A549 (cell line): ENCODE data around the gene CHRNB2. TPM values are rescaled to one million over a fixed set of nuclear protein-coding genes. Genes with fewer than 3 reads are reported as not detected.
A peak's percentile ranks its signal among the peaks of the same experiment; 100 is the strongest.

Source experiments
- ATAC-seq, 2 experiments: fragments of 200-7000 bp in 1 of 2; fragments of >200 bp in 1 of 2; cut with Nextera tagmentation in 1 of 2; cut with Tn5 transposase in 1 of 2; 3 replicates each; pipeline versions ENCODE4 v1.8.0 to v1.9.1; 2018 to 2020; ENCODE audit warnings: mild to moderate bottlenecking in 1 of 2, moderate library complexity in 1 of 2
- CTCF ChIA-PET: fragments of 300-600 bp; sonication (Branson Sonifier 250); formaldehyde crosslinking; extraction: SDS; loops from one replicate; lab custom pipeline; 2021; ENCODE audit warnings: antibody characterized with exemption, inconsistent platforms; lab: Yijun Ruan, JAX
- POLR2A ChIA-PET: fragments of 350-600 bp; formaldehyde crosslinking; extraction: SDS; loops from one replicate; lab custom pipeline; 2021; ENCODE audit warnings: antibody characterized with exemption, inconsistent platforms; lab: Yijun Ruan, JAX
- DNase-seq, 2 experiments: peaks; one replicate each; pipeline versions ENCODE4 v3.0.0 to v3.0.0-alpha.2; 2011 to 2016; ENCODE audit warnings: low read depth in 1 of 2, low spot score in 1 of 2
- FAIRE-seq: peaks from 2 replicates; lab custom pipeline; 2011; peaks lifted over from hg19 to GRCh38; lab: Jason Lieb, UNC
- H3K27ac ChIP-seq, 2 experiments: fragments of >200 bp; sonication (Bioruptor Twin); formaldehyde crosslinking; 3 replicates each; pipeline ENCODE4 v1.5.1; 2016 to 2017
- H3K4me1 ChIP-seq: fragments of >200 bp; sonication (Bioruptor Twin); formaldehyde crosslinking; 3 replicates; pipeline ENCODE4 v1.6.1; 2016
- H3K4me2 ChIP-seq: fragments of >200 bp; sonication (Bioruptor Twin); formaldehyde crosslinking; 3 replicates; pipeline ENCODE4 v1.6.1; 2016
- H3K4me3 ChIP-seq: fragments of >200 bp; sonication (Bioruptor Twin); formaldehyde crosslinking; 3 replicates; pipeline ENCODE4 v1.5.1; 2016
- H3K9me3 ChIP-seq: fragments of >200 bp; sonication (Bioruptor Twin); formaldehyde crosslinking; 3 replicates; pipeline ENCODE4 v1.6.1; 2016
- CTCF ChIP-seq: fragments of >200 bp; sonication (Bioruptor Twin); formaldehyde crosslinking; IDR thresholded peaks from 3 replicates; pipeline ENCODE4 v1.5.1; 2016
- E2F6 ChIP-seq: IDR thresholded peaks from 2 replicates; pipeline ENCODE4 v1.6.1; 2012; ENCODE audit warnings: low read depth, borderline replicate concordance
- EHMT2 ChIP-seq: fragments of 200-600 bp; sonication (generic); IDR thresholded peaks from 2 replicates; pipeline ENCODE4 v1.6.1; 2016; ENCODE audit warnings: antibody characterized with exemption, low read depth, mild to moderate bottlenecking, moderate library complexity
- ELK1 ChIP-seq: fragments of 150-350 bp; IDR thresholded peaks from 2 replicates; pipeline ENCODE4 v1.6.1; 2014; ENCODE audit warnings: low read depth, mild to moderate bottlenecking, low read length
- FOSB ChIP-seq: fragments of 250-450 bp; sonication (Bioruptor Pico); IDR thresholded peaks from 2 replicates; pipeline ENCODE4 v1.5.0; 2020; ENCODE audit warnings: mild to moderate bottlenecking, moderate library complexity
- FOSL2 ChIP-seq, 2 experiments: fragments of 450-650 bp in 1 of 2; fragments of >200 bp in 1 of 2; sonication (Bioruptor Twin) in 1 of 2; formaldehyde crosslinking; IDR thresholded peaks; 2 replicates each; pipeline versions ENCODE4 v1.5.0 to v1.6.1; 2016 to 2020; ENCODE audit warnings: mild to moderate bottlenecking in 1 of 2, moderate library complexity in 1 of 2
- GATA3 ChIP-seq: IDR thresholded peaks from 2 replicates; pipeline ENCODE4 v1.6.1; 2012; ENCODE audit warnings: borderline replicate concordance
- HOXB5 ChIP-seq: fragments of 250-450 bp; sonication (Bioruptor Pico); IDR thresholded peaks from 2 replicates; pipeline ENCODE4 v1.5.0; 2020; ENCODE audit warnings: mild to moderate bottlenecking, moderate library complexity
- JUN ChIP-seq, 2 experiments: fragments of >200 bp; sonication (Bioruptor Twin); formaldehyde crosslinking; IDR thresholded peaks; 2 replicates in 1 of 2; 3 replicates in 1 of 2; pipeline ENCODE4 v1.6.1; 2016 to 2017
- KDM1A ChIP-seq: fragments of 200-600 bp; sonication (generic); IDR thresholded peaks from 2 replicates; pipeline ENCODE4 v1.6.1; 2016; ENCODE audit warnings: low read depth, mild to moderate bottlenecking
- KDM5A ChIP-seq: fragments of 200-600 bp; sonication (generic); IDR thresholded peaks from 2 replicates; pipeline ENCODE4 v1.6.1; 2016; ENCODE audit warnings: antibody characterized with exemption, mild to moderate bottlenecking
- MYC ChIP-seq: IDR thresholded peaks from 2 replicates; pipeline ENCODE4 v1.6.1; 2012; ENCODE audit warnings: mild to moderate bottlenecking, inconsistent platforms, low read length, improper control_type of control experiment, borderline replicate concordance
- NPAS2 ChIP-seq: fragments of 250-450 bp; sonication (Bioruptor Pico); IDR thresholded peaks from 2 replicates; pipeline ENCODE4 v1.8.0; 2022; ENCODE audit warnings: mild to moderate bottlenecking, moderate library complexity, borderline replicate concordance
- PBX3 ChIP-seq: IDR thresholded peaks from 2 replicates; pipeline ENCODE4 v1.6.1; 2012
- RFX5 ChIP-seq: fragments of 450-650 bp; IDR thresholded peaks from 2 replicates; pipeline ENCODE4 v1.7.1; 2014; ENCODE audit warnings: antibody characterized with exemption, mild to moderate bottlenecking, moderate library complexity
- TFCP2L1 ChIP-seq: fragments of 250-450 bp; sonication (Bioruptor Pico); IDR thresholded peaks from 2 replicates; pipeline ENCODE4 v1.5.0; 2021; ENCODE audit warnings: mild to moderate bottlenecking
- TP53 ChIP-seq: fragments of 250-450 bp; sonication (Bioruptor Pico); IDR thresholded peaks from 2 replicates; pipeline ENCODE4 v1.5.0; 2021; ENCODE audit warnings: mild to moderate bottlenecking, moderate library complexity
- USF2 ChIP-seq: fragments of 450-650 bp; IDR thresholded peaks from 2 replicates; pipeline ENCODE4 v1.6.1; 2014; ENCODE audit warnings: antibody characterized with exemption
- ZNF302 ChIP-seq: fragments of 250-450 bp; sonication (Bioruptor Pico); IDR thresholded peaks from 2 replicates; pipeline ENCODE4 v1.9.0; 2021; ENCODE audit warnings: inconsistent platforms, mild to moderate bottlenecking, moderate library complexity
- ZSCAN20 ChIP-seq: fragments of 250-450 bp; sonication (Bioruptor Pico); IDR thresholded peaks from 2 replicates; pipeline ENCODE4 v1.8.0; 2022; ENCODE audit warnings: mild to moderate bottlenecking, moderate library complexity
- WGBS: methylation state at CpG from one replicate; pipeline ENCODE4 v1.1.6; 2017; ENCODE audit errors: missing lambda C conversion rate; 5-methylcytosine and 5-hydroxymethylcytosine counted together
- polyA plus RNA-seq, 4 experiments: library from polyadenylated mRNA; depleted of rRNA in 3 of 4; stranded (reverse); fragments of >200 nt; fragmentation: RNase III in 1 of 4; extraction: RNeasy Plus Mini Kit Qiagen cat#74134 plus additional on column Dnase treatment in 1 of 4; gene quantifications; 2 replicates in 3 of 4; 3 replicates in 1 of 4; pipeline ENCODE4 v1.2.3, GENCODE V29; 2011 to 2017

Gene CHRNB2
- polyA plus RNA-seq, 2 of the 4 experiments (the other 2 are of a cell fraction): 0.21 TPM

- FAIRE-seq: no peak
- ChIA-PET POLR2A (interaction anchor here (1.2 kb wide), 1 partner anchor 69 kb away, joined by 4 read pairs; no protein-coding TSS in a partner anchor), CTCF (interaction anchor here (1.5 to 1.7 kb wide), 2 partner anchors 69 to 250 kb away, joined by 5 to 7 read pairs; no protein-coding TSS in a partner anchor)
- peak overlapping the region; percentile 92 for H3K4me2 ChIP-seq
- peak overlapping the region; percentile 91 to 93 for H3K27ac ChIP-seq
- WGBS: 32% methylated on average over 5 of the region's 5 CpGs
- peak in 1 of 2 experiments; percentile 49; a peak in 3 of 6 replicates for ATAC-seq
- peaks cover 6% of the 10 kb centered on the region; the same call in 1 of the 3 replicates for H3K4me1 ChIP-seq
- TF ChIP-seq CTCF (no peak), RFX5 (no peak), JUN (IDR thresholded peaks at IDR 0.05) (0 out of 5 replicates have a peak, but pooled peaks of 1 of the 2 experiments have one; percentile 7), TFCP2L1 (CRISPR knock-in tag) (no peak), TP53 (CRISPR knock-in tag) (peak; percentile 71; the same call in 1 of the 2 replicates), GATA3 (peak; percentile 19; the same call in 1 of the 2 replicates), KDM5A (no peak), E2F6 (0 out of 2 replicates have a peak, but pooled peaks have one; percentile 10), ELK1 (no peak), ZNF302 (no peak), FOSL2 (IDR thresholded peaks at IDR 0.05) (no peak), FOSL2 (CRISPR knock-in tag; IDR thresholded peaks at IDR 0.05) (no peak)
- TF ChIP-seq, all 56 proteins: peak for 4
- H3K9me3 ChIP-seq: peaks cover 5% of the 10 kb centered on the region; the same call in 2 of the 3 replicates
- peak overlapping the region; percentile 88 for H3K4me3 ChIP-seq
- no peak for DNase-seq
Observed at GRCh38 chr1:154628121-154628405, 60.5 kb downstream of the CHRNB2 start.

- ChIA-PET POLR2A (interaction anchor here (0.5 kb wide), 1 partner anchor 21 kb away, joined by 5 read pairs; no protein-coding TSS in a partner anchor), CTCF (interaction anchor here (1.2 kb wide), 1 partner anchor 70 kb away, joined by 4 read pairs; no protein-coding TSS in a partner anchor)
- Histone ChIP-seq H3K4me2 (no peak overlapping the region), H3K27ac (no peak overlapping the region), H3K9me3 (peaks cover 5% of the 10 kb centered on the region; the same call in 2 of the 3 replicates), H3K4me3 (no peak overlapping the region), H3K4me1 (peaks cover 6% of the 10 kb centered on the region; the same call in 1 of the 3 replicates)
- TF ChIP-seq KDM1A (no peak), ZSCAN20 (CRISPR knock-in tag) (no peak), MYC (no peak), HOXB5 (CRISPR knock-in tag) (no peak), EHMT2 (no peak), CTCF (no peak), NPAS2 (CRISPR knock-in tag) (no peak), USF2 (no peak), FOSB (CRISPR knock-in tag) (no peak), PBX3 (no peak), ELK1 (no peak)
- DNase-seq (no peak), ATAC-seq (no peak), FAIRE-seq (no peak)
- 77% methylated on average over 1 of the region's 1 CpG for WGBS
Observed at GRCh38 chr1:154629061-154629674, 61.6 kb downstream of the CHRNB2 start.
